ENCODE data around the gene NR3C1. TPM values are rescaled to one million over a fixed set of nuclear protein-coding genes. Genes with fewer than 3 reads are reported as not detected.

The NR3C1 gene
- total and polyA plus RNA-seq, 8 donors, result 59.2 to 98.0 (median 66.6) TPM

GRCh38 chr5:143304836-143305475, 98.5 kb downstream of the NR3C1 start:
- H3K36me3 ChIP-seq, result peaks cover 0 to 53% of the 10 kb centered on the region in 2 donors
- H3K27ac ChIP-seq, result no peak overlapping the region
- no peak for TF ChIP-seq CTCF (IDR thresholded peaks at IDR 0.05)
- no peaks in the 10 kb centered on the region for H3K9me3 ChIP-seq
- DNase-seq (no peak), ATAC-seq (no peak)
- H3K4me3 ChIP-seq, result no peak overlapping the region
- peaks cover 0 to 14% of the 10 kb centered on the region in 2 donors for H3K4me1 ChIP-seq
- intact Hi-C loops (cut with DNase I), result no loop called here
- no peaks in the 10 kb centered on the region for H3K27me3 ChIP-seq

- ATAC-seq (no peak), DNase-seq (no peak)
- TF ChIP-seq CTCF (IDR thresholded peaks at IDR 0.05), result no peak
- H3K36me3 ChIP-seq, result peaks cover 0 to 52% of the 10 kb centered on the region in 2 donors
- no peaks in the 10 kb centered on the region for H3K9me3 ChIP-seq
- peaks cover 0 to 15% of the 10 kb centered on the region in 2 donors for H3K4me1 ChIP-seq
- H3K4me3 ChIP-seq, result no peak overlapping the region
- no peak overlapping the region for H3K27ac ChIP-seq
- intact Hi-C loops (cut with DNase I), result no loop called here
- H3K27me3 ChIP-seq, result no peaks in the 10 kb centered on the region
Measured at GRCh38 chr5:143302341-143303045, 101.0 kb downstream of the NR3C1 start.

DNA sequence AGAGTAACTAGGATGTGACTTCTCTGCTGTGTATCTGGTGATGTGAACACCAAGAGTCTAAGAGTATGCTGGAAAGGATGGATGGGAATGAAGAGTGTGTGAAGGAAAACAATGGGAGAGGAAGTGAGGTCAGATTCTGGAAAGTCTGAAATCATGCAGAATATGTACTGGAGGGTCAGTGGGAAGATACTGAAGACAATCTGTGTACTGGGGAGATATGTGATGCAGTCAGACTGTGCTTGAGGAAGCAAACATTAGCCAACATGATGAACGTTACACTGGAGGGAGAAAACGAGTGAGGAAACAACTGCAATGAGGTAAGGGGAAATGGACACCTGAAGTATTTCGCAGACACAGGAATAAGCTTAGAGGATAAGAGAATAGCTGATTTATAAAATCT, 105.7 kb downstream of the NR3C1 start:
- ATAC-seq, result no peak
- intact Hi-C loops (cut with DNase I), result no loop called here
- H3K4me1 ChIP-seq, result peaks cover 0 to 10% of the 10 kb centered on the region in 2 donors
- H3K27me3 ChIP-seq, result no peaks in the 10 kb centered on the region
- no peak for DNase-seq
- no peak for TF ChIP-seq CTCF (IDR thresholded peaks at IDR 0.05)
- no peak overlapping the region for H3K27ac ChIP-seq
- peaks cover 0 to 78% of the 10 kb centered on the region in 2 donors for H3K36me3 ChIP-seq
- H3K9me3 ChIP-seq, result no peaks in the 10 kb centered on the region
- H3K4me3 ChIP-seq, result no peak overlapping the region

DNA sequence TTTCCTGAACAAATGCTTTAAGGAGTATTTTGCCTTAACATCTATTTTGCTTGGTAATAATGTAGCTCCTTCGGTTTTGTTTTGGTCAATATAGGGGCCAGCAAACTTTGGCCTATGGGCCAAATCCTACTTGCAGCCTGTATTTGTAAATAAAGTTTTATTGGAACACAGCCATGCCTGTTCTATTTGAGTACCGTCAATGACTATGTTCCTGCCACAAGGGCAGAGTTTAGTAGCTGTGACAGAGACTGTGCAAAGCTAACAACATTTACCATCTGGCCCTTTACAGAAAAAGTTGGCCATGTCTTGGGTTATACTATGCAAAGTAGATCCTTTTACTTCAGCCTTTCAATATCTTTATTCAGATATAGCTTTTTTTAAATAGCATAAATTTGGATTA, 113.4 kb downstream of the NR3C1 start:
- TF ChIP-seq CTCF (IDR thresholded peaks at IDR 0.05), result no peak
- H3K27me3 ChIP-seq, result no peaks in the 10 kb centered on the region
- H3K27ac ChIP-seq, result no peak overlapping the region
- H3K9me3 ChIP-seq, result no peaks in the 10 kb centered on the region
- no peak for DNase-seq
- peaks cover 0 to 58% of the 10 kb centered on the region in 2 donors for H3K36me3 ChIP-seq
- no peak overlapping the region for H3K4me3 ChIP-seq
- no peak for ATAC-seq
- intact Hi-C loops (cut with DNase I), result no loop called here
- peaks cover 0 to 5% of the 10 kb centered on the region in 2 donors for H3K4me1 ChIP-seq

GRCh38 chr5:143284521-143284920, 119.0 kb downstream of the NR3C1 start:
- Histone ChIP-seq H3K36me3 (peaks cover 0 to 23% of the 10 kb centered on the region in 2 donors), H3K4me3 (no peak overlapping the region), H3K27me3 (no peaks in the 10 kb centered on the region), H3K27ac (peak overlapping the region in 1 of 2 donors; percentile 45), H3K4me1 (peaks cover 0 to 12% of the 10 kb centered on the region in 2 donors), H3K9me3 (no peaks in the 10 kb centered on the region)
- ATAC-seq (no peak), DNase-seq (no peak)
- TF ChIP-seq CTCF (IDR thresholded peaks at IDR 0.05), result no peak
- intact Hi-C loops (cut with DNase I), result no loop called here

Data from left lung (tissue), 10 donors.